ENCODE data around the gene HIVEP3. TPM values are rescaled to one million over a fixed set of nuclear protein-coding genes. Genes with fewer than 3 reads are reported as not detected.

The HIVEP3 gene
- total RNA-seq, 1 experiment from 2014 or later: 6.0 TPM

DNA sequence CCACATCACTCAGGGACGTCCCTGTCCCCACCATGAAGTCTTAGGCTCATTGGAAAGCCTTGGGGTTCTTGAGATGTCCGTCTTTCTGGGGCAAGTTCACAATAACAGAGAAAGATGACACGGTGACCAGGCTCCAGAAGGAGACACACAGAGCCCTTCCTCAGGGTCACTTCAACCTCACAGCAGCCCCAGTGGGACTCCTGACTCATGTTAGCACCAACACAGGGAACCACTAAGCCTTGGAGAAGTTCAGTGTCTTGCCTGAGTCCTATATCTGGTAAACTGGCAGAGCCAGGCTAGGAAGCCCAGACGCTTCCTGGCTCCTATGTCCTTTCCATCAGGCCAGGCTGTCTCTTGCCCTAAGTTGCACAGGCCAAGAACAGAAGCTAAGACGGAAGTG lies 199.1 kb downstream of the HIVEP3 start:
- intact Hi-C loops (cut with micrococcal nuclease; ENCODE audit: unreplicated experiment) (no loop called here), in situ Hi-C loops (cut with HindIII; ENCODE audit: low pct_unique_long_range_greater_than_20kb, low sequenced_read_pairs) (no loop called here)
- no peak for DNase-seq (ENCODE audit: low read depth, low spot score)
- Histone ChIP-seq H3K9me3 (ENCODE audit: control insufficient read depth, insufficient read depth, low read depth, low read length) (no peaks in the 10 kb centered on the region), H3K27me3 (ENCODE audit: control insufficient read depth, insufficient read depth, low read length) (no peaks in the 10 kb centered on the region), H3K36me3 (ENCODE audit: control insufficient read depth, insufficient read depth, low read length) (no peaks in the 10 kb centered on the region), H3K4me1 (ENCODE audit: control insufficient read depth, insufficient read depth, low read length) (no peaks in the 10 kb centered on the region), H3K4me3 (ENCODE audit: low read depth in 2 of 2, low read length in 2 of 2) (no peak overlapping the region), H3K27ac (ENCODE audit: low read length) (no peak overlapping the region)
- CTCF ChIA-PET: interaction anchor here (0.7 kb wide), 1 partner anchor 92 kb away, joined by 3 read pairs; no protein-coding TSS in a partner anchor
- no TSS peak for BruUV-seq (replicated peaks)
- TF ChIP-seq, protein P1, sequence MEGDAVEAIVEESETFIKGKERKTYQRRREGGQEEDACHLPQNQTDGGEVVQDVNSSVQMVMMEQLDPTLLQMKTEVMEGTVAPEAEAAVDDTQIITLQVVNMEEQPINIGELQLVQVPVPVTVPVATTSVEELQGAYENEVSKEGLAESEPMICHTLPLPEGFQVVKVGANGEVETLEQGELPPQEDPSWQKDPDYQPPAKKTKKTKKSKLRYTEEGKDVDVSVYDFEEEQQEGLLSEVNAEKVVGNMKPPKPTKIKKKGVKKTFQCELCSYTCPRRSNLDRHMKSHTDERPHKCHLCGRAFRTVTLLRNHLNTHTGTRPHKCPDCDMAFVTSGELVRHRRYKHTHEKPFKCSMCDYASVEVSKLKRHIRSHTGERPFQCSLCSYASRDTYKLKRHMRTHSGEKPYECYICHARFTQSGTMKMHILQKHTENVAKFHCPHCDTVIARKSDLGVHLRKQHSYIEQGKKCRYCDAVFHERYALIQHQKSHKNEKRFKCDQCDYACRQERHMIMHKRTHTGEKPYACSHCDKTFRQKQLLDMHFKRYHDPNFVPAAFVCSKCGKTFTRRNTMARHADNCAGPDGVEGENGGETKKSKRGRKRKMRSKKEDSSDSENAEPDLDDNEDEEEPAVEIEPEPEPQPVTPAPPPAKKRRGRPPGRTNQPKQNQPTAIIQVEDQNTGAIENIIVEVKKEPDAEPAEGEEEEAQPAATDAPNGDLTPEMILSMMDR (IDR thresholded peaks at IDR 0.05): no peak
- no peak for TF ChIP-seq TCF7L2 (IDR thresholded peaks at IDR 0.05; ENCODE audit: low read depth, low read length)
- TF ChIP-seq, protein P2, sequence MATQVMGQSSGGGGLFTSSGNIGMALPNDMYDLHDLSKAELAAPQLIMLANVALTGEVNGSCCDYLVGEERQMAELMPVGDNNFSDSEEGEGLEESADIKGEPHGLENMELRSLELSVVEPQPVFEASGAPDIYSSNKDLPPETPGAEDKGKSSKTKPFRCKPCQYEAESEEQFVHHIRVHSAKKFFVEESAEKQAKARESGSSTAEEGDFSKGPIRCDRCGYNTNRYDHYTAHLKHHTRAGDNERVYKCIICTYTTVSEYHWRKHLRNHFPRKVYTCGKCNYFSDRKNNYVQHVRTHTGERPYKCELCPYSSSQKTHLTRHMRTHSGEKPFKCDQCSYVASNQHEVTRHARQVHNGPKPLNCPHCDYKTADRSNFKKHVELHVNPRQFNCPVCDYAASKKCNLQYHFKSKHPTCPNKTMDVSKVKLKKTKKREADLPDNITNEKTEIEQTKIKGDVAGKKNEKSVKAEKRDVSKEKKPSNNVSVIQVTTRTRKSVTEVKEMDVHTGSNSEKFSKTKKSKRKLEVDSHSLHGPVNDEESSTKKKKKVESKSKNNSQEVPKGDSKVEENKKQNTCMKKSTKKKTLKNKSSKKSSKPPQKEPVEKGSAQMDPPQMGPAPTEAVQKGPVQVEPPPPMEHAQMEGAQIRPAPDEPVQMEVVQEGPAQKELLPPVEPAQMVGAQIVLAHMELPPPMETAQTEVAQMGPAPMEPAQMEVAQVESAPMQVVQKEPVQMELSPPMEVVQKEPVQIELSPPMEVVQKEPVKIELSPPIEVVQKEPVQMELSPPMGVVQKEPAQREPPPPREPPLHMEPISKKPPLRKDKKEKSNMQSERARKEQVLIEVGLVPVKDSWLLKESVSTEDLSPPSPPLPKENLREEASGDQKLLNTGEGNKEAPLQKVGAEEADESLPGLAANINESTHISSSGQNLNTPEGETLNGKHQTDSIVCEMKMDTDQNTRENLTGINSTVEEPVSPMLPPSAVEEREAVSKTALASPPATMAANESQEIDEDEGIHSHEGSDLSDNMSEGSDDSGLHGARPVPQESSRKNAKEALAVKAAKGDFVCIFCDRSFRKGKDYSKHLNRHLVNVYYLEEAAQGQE (IDR thresholded peaks at IDR 0.05; ENCODE audit: insufficient read depth in 1 of 2, low read depth in 2 of 2, low read length in 1 of 2): no peak
- TF ChIP-seq SIN3A (IDR thresholded peaks at IDR 0.05; ENCODE audit: borderline replicate concordance, insufficient read depth, low read depth, low read length): no peak
- TF ChIP-seq POLR2AphosphoS5 (IDR thresholded peaks at IDR 0.05; ENCODE audit: low read depth, low read length): no peak
- ATAC-seq: no peak
- POLR2A ChIA-PET: no interaction called here

DNA sequence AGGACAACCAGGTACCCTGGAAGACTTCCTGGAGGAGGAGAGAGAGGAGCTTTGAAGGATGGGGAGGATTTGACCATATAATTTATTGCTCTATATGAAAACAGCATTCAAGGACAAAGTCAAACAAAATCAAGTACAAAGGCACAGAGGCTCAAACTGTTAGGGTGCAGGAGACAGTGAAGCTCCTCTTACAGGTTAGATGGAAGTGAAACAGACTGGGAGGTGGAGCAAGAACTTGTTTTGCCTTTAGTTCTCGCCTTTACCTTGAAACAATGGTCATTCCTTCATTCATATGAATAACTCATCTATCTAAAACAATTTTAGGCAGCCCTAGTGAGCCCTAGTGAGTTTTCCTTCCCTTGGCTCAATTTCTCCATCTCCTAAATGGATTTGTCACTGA lies 199.6 kb downstream of the HIVEP3 start:
- H3K9me3 ChIP-seq (ENCODE audit: control insufficient read depth, insufficient read depth, low read depth, low read length): no peaks in the 10 kb centered on the region
- ChIA-PET POLR2A (no interaction called here), CTCF (no interaction called here)
- no peaks in the 10 kb centered on the region; the same call in 1 of the 2 replicates for H3K4me1 ChIP-seq (ENCODE audit: control insufficient read depth, insufficient read depth, low read length)
- no peak for ATAC-seq
- in situ Hi-C loops (cut with HindIII; ENCODE audit: low pct_unique_long_range_greater_than_20kb, low sequenced_read_pairs) (no loop called here), intact Hi-C loops (cut with micrococcal nuclease; ENCODE audit: unreplicated experiment) (no loop called here)
- BruUV-seq (replicated peaks): no TSS peak
- no peaks in the 10 kb centered on the region for H3K27me3 ChIP-seq (ENCODE audit: control insufficient read depth, insufficient read depth, low read length)
- no peaks in the 10 kb centered on the region for H3K36me3 ChIP-seq (ENCODE audit: control insufficient read depth, insufficient read depth, low read length)
- no peak for TF ChIP-seq SIN3A (IDR thresholded peaks at IDR 0.05; ENCODE audit: borderline replicate concordance, insufficient read depth, low read depth, low read length)
- no peak overlapping the region for H3K27ac ChIP-seq (ENCODE audit: low read length)
- no peak overlapping the region for H3K4me3 ChIP-seq (ENCODE audit: low read depth in 2 of 2, low read length in 2 of 2)
- no peak for DNase-seq (ENCODE audit: low read depth, low spot score)

DNA sequence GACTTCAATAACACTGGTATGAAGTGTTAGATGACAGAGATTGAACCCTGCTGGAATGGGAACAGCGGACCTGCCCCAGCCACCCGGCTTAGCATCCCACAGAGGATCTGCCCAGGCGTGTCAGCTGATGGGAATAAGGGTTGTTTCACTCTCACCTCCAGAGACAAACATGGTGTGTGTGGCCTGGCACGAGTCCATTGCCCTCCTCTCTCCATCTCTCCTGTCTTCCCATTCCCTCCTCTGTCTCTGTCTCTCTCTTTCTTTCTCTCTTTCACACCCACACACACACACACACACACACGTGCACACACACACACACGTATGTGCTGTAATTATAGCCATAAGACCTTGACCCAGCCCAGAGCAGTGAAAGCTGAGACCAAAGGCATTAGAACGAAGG lies 200.2 kb downstream of the HIVEP3 start:
- in situ Hi-C loops (cut with HindIII; ENCODE audit: low pct_unique_long_range_greater_than_20kb, low sequenced_read_pairs) (no loop called here), intact Hi-C loops (cut with micrococcal nuclease; ENCODE audit: unreplicated experiment) (no loop called here)
- DNase-seq (ENCODE audit: low read depth, low spot score) (no peak), ATAC-seq (no peak)
- Histone ChIP-seq H3K36me3 (ENCODE audit: control insufficient read depth, insufficient read depth, low read length) (no peaks in the 10 kb centered on the region), H3K4me3 (ENCODE audit: low read depth in 2 of 2, low read length in 2 of 2) (no peak overlapping the region), H3K27me3 (ENCODE audit: control insufficient read depth, insufficient read depth, low read length) (no peaks in the 10 kb centered on the region), H3K4me1 (ENCODE audit: control insufficient read depth, insufficient read depth, low read length) (no peaks in the 10 kb centered on the region; the same call in 1 of the 2 replicates), H3K27ac (ENCODE audit: low read length) (no peak overlapping the region), H3K9me3 (ENCODE audit: control insufficient read depth, insufficient read depth, low read depth, low read length) (no peaks in the 10 kb centered on the region)
- BruUV-seq (replicated peaks): no TSS peak
- ChIA-PET CTCF (no interaction called here), POLR2A (no interaction called here)
- TF ChIP-seq, protein P2 (IDR thresholded peaks at IDR 0.05; ENCODE audit: insufficient read depth in 1 of 2, low read depth in 2 of 2, low read length in 1 of 2): no peak
- TF ChIP-seq TCF7L2 (IDR thresholded peaks at IDR 0.05; ENCODE audit: low read depth, low read length) (no peak), POLR2AphosphoS5 (IDR thresholded peaks at IDR 0.05; ENCODE audit: low read depth, low read length) (no peak)
- TF ChIP-seq, protein P1 (IDR thresholded peaks at IDR 0.05): no peak

Measured in Panc1 (cell line).